GM19468 (cell line): Measurements from ENCODE around the gene VMO1.

Source experiments
- ATAC-seq: cut with Tn5 transposase; IDR thresholded peaks from one replicate; pipeline ENCODE4 v1.9.1; 2021; ENCODE audit warnings: mild to moderate bottlenecking, moderate library complexity, moderate number of reproducible peaks; ENCODE audit not compliant: unreplicated experiment; ENCODE audit errors: extremely low read depth

VMO1 gene

DNA sequence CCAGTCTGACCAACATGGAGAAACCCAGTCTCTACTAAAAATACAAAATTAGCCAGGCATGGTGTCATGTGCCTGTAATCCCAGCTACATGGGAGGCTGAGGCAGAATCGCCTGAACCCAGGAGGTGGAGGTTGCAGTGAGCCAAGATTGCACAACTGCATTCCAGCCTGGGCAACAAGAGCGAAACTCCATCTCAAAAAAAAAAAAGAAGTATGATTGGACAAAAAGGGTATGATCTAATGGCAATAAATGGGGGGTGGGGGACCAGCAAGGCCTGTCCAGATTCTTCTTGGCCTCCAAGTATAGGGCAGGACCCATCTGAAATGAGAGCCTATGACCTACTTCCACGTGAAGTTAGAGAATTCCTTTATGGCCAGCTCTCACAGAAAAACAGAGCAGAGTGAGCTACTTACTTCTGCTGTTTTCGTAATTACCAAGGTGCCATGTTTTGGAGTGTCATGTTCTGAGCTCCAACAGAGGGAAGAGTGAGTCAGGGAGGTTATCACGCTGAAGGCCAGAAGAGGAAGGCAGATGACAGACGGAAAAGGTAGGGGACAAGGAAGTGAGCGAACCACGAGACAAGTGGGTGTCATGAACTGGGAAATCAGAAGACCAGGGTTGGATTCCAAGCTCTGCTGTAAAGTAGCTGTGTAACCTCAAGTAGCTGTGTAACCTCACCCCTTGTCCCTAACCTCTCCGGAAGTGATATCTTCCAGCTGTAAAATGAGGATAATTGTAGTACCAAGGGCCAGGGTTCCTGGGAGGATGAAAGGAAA lies 50.1 kb downstream of the VMO1 start:
- ATAC-seq: no peak
